GM21447 (cell line): ENCODE measurements around the gene PHAF1.

ENCODE experiments used
- ATAC-seq: cut with Tn5 transposase; IDR thresholded peaks from one replicate; pipeline ENCODE4 v1.9.1; 2021; ENCODE audit not compliant: unreplicated experiment

Gene PHAF1

GRCh38 chr16:67109407-67110135 is at the start of gene PHAF1:
Gene PHAF1 (plus strand): TSS chr16:67109941. CDS start chr16:67110176, 235 bp downstream.
- peak; percentile 75 for ATAC-seq

GRCh38 chr16:67063008-67063407 is 46.7 kb upstream of the PHAF1 start:
- no peak for ATAC-seq

GRCh38 chr16:67068212-67068753 is 41.5 kb upstream of the PHAF1 start:
- ATAC-seq = no peak

GRCh38 chr16:67071476-67072048 is 38.2 kb upstream of the PHAF1 start:
- ATAC-seq = no peak

GRCh38 chr16:67075331-67075730 is 34.4 kb upstream of the PHAF1 start:
- ATAC-seq = no peak

GRCh38 chr16:67077871-67078270 is 31.9 kb upstream of the PHAF1 start:
- no peak for ATAC-seq

- ATAC-seq = no peak
These were observed 27.6 kb upstream of the PHAF1 start for GRCh38 chr16:67082100-67082499.

- no peak for ATAC-seq
These were observed 26.9 kb upstream of the PHAF1 start for GRCh38 chr16:67082891-67083290.

- ATAC-seq = no peak
These were observed 25.3 kb upstream of the PHAF1 start for GRCh38 chr16:67084345-67085028.

GRCh38 chr16:67086822-67087221 is 22.9 kb upstream of the PHAF1 start:
- ATAC-seq = no peak

GRCh38 chr16:67087291-67087690 is 22.4 kb upstream of the PHAF1 start:
- ATAC-seq = no peak

- ATAC-seq = no peak
These were observed 21.9 kb upstream of the PHAF1 start for GRCh38 chr16:67087803-67088202.

- no peak for ATAC-seq
These were observed 21.2 kb upstream of the PHAF1 start for GRCh38 chr16:67088551-67088950.

- no peak for ATAC-seq
These were observed 20.6 kb upstream of the PHAF1 start for GRCh38 chr16:67089101-67089500.

GRCh38 chr16:67091906-67092566 is 17.7 kb upstream of the PHAF1 start:
- no peak for ATAC-seq

- ATAC-seq = no peak
These were observed 16.5 kb upstream of the PHAF1 start for GRCh38 chr16:67093098-67093726.

- no peak for ATAC-seq
These were observed 11.1 kb upstream of the PHAF1 start for GRCh38 chr16:67098599-67098998.

- no peak for ATAC-seq
These were observed 9.0 kb upstream of the PHAF1 start for GRCh38 chr16:67100569-67101310.

GRCh38 chr16:67101311-67102082 is 8.2 kb upstream of the PHAF1 start:
- ATAC-seq = no peak
